Forelimb muscle (tissue), 1 donor: ENCODE data around the gene LRRK1. TPM values are rescaled to one million over a fixed set of nuclear protein-coding genes. Genes with fewer than 3 reads are reported as not detected.

ENCODE experiments used
- DNase-seq: peaks from one replicate; pipeline ENCODE4 v3.0.0-alpha.2; 2013; ENCODE audit warnings: low read depth
- polyA plus RNA-seq: library from polyadenylated mRNA; unstranded; fragments of 120-200 nt; gene quantifications from one replicate; pipeline ENCODE4 v1.2.1, GENCODE V29; 2013; ENCODE audit not compliant: insufficient read length

Gene LRRK1, protein sequence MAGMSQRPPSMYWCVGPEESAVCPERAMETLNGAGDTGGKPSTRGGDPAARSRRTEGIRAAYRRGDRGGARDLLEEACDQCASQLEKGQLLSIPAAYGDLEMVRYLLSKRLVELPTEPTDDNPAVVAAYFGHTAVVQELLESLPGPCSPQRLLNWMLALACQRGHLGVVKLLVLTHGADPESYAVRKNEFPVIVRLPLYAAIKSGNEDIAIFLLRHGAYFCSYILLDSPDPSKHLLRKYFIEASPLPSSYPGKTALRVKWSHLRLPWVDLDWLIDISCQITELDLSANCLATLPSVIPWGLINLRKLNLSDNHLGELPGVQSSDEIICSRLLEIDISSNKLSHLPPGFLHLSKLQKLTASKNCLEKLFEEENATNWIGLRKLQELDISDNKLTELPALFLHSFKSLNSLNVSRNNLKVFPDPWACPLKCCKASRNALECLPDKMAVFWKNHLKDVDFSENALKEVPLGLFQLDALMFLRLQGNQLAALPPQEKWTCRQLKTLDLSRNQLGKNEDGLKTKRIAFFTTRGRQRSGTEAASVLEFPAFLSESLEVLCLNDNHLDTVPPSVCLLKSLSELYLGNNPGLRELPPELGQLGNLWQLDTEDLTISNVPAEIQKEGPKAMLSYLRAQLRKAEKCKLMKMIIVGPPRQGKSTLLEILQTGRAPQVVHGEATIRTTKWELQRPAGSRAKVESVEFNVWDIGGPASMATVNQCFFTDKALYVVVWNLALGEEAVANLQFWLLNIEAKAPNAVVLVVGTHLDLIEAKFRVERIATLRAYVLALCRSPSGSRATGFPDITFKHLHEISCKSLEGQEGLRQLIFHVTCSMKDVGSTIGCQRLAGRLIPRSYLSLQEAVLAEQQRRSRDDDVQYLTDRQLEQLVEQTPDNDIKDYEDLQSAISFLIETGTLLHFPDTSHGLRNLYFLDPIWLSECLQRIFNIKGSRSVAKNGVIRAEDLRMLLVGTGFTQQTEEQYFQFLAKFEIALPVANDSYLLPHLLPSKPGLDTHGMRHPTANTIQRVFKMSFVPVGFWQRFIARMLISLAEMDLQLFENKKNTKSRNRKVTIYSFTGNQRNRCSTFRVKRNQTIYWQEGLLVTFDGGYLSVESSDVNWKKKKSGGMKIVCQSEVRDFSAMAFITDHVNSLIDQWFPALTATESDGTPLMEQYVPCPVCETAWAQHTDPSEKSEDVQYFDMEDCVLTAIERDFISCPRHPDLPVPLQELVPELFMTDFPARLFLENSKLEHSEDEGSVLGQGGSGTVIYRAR (N-terminal part only)
- polyA plus RNA-seq, result 5.6 TPM

DNA sequence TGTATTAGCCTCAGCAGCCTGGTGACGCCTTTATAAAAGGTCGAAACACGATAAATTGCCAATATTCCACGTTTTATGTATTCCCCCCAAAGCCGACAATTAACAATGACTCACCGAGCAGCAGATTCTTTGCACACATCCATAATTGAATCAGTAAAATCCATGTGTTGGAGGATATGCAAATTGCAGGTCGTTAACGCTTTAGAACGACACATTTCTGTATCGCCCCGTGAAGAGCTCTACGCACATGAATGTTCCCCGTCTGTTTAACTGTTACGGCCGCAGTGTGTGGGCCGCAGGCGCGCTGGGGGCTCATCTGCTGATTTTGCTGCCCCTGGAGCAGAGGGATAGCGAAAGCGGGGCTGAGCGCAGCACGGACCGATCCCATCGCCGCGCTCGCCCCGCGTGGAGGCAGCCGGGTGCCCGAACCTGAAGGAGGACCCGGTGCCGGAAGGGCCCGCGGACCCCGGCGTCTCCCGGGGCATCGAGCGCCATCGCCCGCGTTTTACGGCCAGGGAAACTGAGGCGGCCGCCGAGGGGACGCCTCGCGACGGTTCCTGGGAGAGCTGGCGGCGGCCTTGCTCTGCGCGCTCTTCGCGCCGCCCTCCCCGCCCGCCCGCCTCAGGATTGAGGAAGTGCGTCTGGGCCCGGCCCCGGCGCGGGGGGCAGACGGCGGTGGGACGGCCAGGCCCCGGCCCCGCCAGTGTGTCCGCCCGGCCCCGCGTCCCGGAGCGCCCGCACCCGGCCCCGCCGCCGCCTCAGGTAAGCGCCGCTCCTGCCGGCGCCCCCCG lies at the start of gene LRRK1:
Gene LRRK1, plus strand, starts transcription at position 668 of the 791 bp plus-strand sequence. CDS start 5,276 bp downstream, outside the sequence.
- DNase-seq, result no peak

DNA sequence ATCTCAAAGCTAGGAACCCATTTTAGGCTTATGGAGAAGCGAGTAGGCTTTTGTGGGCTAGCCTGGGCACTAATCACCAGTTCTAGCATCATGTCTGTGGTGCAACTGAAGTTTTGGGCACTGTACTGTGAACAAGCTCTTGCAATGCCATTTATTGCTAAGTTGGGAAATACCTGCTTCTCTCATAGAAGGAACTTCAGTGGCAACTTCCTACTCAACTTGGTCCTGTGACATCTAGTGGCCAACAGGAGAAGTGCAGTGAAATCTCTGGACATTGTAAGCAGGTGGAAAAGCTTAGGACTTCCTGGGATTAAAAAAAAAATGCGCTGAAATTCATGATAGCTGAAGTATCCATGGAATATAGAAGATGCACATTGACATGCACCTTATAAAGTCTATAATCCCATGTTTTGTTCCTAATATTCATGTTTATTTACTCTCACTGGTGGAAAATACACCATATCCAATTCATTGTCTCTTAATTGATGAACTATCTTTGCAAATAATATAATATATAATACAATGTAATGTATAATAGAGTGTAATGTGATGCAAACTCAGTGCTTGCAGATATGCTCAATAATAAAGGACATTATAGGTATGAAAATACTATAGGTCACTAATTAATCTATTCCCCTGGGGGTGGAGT lies 46.0 kb upstream of the LRRK1 start:
- DNase-seq, result peak; percentile 72

DNA sequence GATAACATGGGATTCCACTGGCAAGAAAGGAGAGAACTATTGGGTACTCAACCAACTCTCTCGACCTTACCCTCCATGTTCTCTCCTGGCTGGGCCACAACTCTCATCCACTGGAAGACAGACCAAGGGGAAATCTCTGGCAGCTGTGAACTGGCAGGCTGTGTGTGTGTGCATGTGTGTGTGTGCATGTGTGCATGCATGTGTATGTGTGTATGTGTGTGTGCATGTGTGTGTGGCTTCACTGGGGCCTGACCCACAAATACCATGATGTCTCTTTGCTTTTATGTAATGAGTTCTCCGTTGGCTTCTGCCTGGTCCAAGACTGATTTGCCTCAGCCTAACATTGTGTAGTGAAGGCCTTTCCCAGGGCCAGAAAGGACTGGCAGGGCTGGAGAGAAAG lies 43.7 kb upstream of the LRRK1 start:
- no peak for DNase-seq

DNA sequence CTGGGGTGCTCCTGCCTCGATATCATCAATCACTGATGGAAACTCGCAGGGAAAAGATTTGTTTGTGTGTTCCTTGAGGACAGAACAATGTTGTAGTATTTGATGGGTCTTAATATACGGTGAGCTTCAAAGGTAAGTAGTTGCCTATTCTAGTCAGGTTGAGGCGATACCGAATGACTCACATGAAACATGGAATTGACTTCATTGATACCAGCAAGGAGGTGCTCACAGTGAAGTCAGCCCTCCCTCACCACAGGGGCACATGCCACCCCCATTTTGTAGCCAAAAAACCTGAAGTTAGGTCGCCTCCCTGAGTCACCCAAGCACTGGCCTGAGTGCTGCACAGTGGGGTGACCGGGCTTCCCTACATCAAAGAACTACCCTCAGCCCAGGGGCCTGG lies 43.2 kb upstream of the LRRK1 start:
- no peak for DNase-seq

DNA sequence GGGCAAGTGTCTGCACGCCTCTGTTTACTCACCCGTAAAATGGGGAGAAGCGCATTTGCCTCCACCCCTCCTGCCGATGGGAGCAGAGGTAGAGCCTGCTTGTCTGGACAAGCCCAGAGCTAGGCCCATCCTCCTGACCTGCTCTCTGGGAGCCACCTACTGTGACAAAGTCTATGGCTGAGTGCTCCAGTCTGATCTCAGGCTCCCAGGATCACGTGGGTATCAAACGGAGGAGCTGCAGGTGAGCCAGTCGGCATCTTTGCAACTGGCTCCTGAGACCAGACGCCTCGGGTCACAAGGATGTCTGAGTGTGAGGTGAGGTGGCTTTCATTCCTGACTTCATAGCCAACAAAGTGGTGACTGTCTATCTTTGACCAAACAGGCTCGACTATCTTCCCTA lies 41.6 kb upstream of the LRRK1 start:
- DNase-seq, result no peak

DNA sequence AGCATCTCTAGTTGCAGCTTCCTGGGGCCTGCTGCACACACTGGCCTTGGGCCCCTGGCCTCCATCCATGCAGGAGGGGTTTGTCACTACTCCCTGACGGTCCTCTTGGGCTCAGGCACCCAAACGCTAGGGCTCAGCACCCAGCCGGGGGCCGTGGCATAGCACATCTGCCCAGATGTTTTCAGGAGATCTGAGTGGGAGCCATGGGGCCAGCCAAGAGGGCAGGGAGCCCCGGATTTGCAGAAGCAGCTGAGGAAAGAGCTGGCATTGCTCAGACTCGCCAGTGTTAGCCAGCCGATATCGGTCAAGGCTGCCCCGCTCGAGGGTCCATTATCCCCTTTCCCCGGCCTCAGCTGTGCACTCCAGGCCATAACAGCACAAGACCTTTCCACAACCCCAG lies 41.0 kb upstream of the LRRK1 start:
- DNase-seq, result no peak

DNA sequence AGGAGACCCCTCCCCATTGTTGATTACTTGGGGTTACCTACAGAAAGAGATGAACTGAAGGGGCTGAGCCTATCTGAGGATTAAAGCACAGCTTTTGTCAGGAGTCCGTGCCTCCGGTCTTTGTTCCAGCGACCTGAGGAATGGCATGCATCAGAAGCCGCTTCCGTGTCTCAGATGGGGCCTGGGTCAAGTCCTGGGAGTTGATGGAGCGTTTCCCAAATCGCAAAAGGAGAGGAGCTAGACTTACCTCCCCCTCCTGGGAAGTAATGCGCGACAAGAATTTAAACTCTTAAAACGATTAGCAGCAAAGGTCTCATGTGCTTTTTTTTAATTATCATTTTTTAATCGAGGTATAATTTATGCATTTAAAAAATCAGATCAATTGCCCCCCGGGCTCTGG lies 40.5 kb upstream of the LRRK1 start:
- DNase-seq, result no peak

DNA sequence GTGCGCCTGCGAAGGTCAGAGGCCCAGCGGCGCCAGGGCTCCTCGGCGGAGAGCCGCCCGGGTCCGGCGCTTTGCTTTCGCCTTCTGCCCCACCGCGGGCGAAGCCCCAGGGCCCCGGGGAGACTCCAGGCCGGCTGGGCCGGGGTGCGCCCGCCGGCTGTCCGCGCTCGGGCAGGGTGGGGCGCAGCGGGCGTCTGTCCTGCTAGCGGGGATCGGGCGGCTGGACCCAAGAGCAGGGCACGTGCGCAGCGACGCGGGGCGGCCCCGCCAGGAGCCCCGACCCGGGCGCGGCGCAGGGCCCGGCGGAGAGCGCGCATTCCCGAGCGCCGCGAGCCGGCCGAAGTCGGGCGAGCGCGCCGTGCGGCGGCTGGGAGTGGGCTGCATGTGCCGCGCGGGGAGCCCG lies 40.1 kb upstream of the LRRK1 start:
- no peak for DNase-seq

DNA sequence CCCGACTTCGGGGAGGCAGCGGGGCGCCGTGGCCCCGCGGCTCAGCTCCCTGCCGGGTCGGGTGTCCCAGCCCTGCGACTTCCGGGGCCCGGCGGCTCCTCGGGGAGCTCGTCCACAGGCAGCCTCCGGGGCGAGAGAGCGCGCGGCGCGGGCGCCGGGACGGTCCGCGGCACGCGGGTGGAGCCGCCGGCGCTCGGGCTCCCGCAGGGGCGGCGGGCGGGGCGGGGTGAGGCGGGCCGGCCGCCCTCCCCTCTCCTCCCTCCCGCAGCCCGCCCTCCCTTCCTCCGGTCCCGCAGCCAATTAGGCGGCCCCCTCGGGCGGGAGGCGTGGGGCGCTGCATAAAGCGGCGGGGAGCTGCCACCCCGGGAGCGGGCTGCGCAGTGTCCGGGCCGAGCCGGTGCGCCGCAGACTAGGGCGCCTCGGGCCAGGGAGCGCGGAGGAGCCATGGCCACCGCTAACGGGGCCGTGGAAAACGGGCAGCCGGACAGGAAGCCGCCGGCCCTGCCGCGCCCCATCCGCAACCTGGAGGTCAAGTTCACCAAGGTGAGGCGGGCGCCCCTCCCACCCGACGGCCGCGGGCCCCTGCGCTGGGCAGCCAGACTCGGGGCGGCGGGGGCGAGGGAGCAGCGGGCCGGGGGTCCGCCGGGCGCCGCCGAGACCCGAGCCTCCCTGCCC lies 39.6 kb upstream of the LRRK1 start, which contains the start of gene ALDH1A3:
Gene ALDH1A3, plus strand, starts transcription at position 368 of the 675 bp plus-strand sequence. Its CDS starts 77 bp downstream, at position 445.
- DNase-seq, result no peak

DNA sequence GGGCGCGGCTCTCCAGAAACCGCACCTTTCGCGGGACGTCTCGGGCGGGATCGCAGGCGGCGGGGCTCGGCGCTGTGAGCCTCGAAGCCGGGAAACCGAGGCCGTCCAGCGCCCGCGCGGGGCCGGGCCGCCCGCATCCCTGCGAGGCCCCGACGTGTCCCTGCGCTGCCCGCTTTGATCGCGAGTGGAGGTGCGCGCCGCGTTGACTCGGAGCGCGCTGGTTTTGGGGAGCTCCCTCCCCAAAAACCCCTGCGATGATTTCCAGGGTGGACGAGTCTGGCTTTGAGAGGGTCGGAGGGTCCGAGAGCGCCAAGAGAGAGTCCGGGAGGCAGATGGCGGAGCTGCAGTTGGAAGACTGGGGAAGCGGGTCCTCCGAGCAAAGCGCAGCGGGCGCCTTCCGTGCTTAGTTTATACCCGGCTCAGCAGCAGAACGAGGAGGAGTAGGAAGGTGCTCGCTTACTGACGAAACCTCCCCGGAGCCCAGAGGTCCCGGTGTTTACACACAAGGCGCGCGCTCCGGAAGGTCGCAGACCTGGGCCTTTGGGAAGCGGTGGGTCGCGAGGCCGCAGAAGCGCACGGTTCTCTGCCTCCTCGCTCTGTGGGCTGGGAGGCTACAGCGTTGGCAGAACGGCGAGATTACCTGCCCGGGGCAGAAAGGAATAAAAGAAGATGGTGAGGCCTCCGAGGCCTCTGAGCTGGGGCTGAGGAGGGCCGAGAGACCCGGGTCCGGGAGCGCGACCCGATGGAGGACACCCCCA lies 38.8 kb upstream of the LRRK1 start:
- DNase-seq, result no peak

DNA sequence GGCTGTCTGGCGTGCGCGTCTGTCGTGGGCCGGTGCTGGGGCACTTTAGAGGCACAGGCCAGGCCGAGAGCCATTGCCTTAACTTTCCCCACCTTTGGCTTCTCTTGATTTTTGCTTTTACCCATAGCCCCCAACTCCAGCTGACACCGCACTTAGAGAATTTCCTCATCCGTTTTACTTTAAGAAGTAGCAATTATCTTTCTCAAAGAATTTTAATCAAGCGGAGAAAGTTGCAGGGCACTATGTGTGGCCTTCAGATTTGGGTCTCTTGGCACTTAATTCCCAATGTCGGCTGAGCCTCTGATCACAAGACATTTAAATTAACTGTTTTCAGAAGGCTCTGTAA lies 38.3 kb upstream of the LRRK1 start:
- DNase-seq, result no peak

DNA sequence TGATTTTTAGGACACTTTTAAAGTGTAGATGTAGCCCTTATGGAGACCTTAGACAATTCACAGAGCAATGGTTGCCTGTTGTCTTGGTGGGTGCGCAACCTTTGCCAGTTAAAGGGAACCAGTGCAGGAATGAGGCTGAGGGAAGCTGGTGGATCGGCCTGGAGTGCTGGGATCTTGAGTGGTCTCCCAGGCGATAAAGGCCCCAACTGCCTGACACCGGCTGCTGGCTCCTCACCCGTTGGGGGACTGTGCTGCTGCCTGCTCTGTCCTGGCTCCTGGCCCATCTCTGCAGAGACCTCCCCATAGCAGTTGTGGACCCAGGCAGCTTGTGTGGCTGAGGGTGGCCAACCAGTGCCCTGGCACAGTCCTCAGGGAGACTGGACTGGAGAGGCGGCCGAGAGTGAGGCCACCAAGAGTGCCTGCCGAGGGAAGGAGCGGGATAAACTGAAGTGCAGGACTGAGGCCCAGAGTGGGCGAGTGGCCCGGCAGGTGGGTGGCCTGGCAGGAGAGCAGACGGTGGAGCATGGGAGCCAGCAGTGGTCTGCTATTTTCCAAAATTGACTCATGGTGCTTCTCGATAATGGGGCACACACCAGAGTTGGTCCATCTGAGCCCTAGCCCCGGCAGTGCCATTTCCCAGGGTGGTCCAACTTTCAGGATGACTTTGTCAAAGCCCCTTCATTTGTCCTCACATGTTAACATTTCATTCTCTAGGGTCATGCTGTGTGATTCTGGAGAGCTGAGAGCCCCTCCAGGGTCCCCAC lies 37.4 kb upstream of the LRRK1 start:
- no peak for DNase-seq

DNA sequence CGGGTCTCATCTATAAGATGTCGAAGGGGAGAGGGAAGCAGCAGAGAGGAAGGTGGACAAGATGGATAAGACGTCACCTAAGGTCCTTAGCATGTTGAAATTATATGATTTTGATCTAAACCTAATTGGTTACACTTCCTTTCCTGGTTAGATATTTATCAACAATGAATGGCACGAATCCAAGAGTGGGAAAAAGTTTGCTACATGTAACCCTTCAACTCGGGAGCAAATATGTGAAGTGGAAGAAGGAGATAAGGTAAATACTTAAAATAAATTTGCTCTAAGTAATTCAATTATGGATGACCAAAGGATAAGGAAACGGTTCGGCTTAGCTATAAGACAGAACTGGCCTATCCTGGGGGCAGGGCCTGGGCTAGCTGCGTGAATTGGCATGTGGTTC lies 34.0 kb upstream of the LRRK1 start:
- no peak for DNase-seq

DNA sequence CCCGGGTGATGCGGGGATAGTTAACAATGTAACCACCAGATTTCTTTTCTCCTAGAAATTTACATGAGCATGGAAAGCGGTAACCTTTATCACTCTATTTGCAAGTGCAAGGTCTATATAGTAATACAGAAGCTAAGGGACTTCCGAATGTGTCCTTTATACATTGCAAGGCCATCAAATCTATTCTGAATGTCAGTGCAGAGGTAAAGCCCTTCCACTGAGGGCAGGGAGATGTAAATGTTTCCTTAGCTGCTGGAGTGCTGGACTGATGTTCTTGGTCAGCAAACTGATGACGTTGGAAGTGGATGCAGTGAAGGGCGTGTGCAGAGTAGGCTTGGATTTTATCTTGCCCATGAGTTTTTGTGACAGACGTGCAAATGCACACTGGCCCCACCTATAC lies 33.3 kb upstream of the LRRK1 start:
- no peak for DNase-seq

DNA sequence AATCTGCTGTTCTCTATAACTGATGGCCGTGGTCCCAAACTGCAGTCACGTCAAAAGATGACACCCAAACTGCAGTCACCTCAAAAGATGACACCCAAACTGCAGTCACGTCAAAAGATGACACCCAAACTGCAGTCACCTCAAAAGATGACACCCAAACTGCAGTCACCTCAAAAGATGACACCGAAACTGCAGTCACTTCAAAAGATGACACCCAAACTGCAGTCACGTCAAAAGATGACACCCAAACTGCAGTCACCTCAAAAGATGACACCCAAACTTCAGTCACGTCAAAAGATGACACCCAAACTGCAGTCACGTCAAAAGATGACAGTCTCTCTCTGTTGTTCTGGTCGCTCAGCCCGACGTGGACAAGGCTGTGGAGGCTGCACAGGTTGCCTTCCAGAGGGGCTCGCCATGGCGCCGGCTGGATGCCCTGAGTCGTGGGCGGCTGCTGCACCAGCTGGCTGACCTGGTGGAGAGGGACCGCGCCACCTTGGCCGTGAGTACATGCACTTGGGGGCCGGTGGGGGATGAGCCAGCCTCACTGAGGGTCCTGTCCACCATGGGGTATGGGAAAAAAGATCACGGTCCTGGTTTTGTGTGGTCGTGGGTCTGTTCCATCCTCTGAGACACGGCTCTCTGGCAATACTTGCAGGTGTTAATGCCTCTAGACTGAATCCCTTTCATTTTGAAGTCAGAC lies 31.8 kb upstream of the LRRK1 start:
- no peak for DNase-seq

DNA sequence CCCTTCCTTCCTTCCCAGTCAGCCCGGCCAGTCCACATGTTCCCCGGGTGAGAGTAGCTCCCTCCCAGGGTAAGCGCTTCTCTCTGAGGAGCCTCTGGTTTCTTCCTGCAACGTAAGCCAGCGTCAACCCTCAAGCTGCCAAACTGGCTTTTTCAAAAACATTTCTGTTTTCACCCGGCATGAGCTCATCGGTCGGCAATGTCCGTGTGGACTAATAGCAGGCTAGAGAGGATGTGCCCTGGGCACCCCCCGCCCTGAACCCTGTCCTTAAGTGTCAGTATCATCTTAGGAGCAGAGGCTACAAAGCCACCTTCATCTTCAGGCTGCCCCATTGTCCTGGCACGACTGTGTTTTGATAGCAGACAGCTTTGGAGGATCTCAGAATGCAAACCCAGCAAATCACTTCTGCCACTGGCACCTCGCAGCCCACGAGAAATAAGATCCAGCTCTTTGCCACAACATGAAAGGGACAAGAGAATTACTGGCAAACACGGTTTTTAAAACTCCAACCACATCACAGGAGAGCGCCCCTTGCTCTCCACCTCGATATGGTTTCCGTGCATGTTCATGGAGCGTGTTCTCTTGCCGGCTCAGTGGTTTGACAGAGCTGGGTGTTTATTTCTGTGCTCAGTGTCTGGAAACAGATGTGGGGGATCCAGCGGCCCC lies 29.6 kb upstream of the LRRK1 start:
- DNase-seq, result no peak

DNA sequence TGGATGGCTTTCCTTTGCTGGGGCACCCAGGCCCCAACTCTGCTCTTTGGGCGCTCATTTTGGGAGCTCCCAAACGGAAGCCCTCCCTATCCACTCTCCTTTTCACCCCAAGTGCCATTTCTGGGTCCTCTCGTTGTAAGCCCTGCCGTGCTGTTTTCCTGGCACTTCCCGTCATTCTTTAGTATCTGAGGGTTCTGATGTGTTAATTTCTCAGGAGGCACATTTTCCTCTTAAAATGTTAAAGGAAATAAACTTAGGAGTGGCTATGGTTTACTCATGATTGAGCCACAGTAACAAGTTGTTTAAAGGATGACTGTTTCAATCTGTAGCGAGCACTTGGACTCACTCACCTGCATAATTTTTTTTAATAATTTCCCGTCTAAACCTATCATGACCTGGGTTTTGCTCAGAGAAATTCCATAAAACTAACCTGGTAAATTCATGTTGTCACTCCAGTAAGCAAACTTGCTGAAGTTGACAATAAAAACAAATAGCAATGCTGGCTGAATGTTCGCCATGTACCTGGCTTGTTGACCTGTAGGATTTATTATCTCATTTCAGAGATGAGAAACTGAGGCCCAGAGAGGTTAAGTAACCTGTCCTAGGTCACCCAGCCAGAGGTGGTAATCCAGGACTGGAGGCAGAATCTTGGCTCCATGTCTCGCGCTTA lies 29.0 kb upstream of the LRRK1 start:
- DNase-seq, result no peak
